GM18907 (cell line): Measurements from ENCODE around the gene RALGPS1.

Experiments used
- ATAC-seq: cut with Tn5 transposase; IDR thresholded peaks from one replicate; pipeline ENCODE4 v1.9.1; 2021; ENCODE audit warnings: mild to moderate bottlenecking, moderate library complexity; ENCODE audit not compliant: unreplicated experiment

The RALGPS1 gene

DNA sequence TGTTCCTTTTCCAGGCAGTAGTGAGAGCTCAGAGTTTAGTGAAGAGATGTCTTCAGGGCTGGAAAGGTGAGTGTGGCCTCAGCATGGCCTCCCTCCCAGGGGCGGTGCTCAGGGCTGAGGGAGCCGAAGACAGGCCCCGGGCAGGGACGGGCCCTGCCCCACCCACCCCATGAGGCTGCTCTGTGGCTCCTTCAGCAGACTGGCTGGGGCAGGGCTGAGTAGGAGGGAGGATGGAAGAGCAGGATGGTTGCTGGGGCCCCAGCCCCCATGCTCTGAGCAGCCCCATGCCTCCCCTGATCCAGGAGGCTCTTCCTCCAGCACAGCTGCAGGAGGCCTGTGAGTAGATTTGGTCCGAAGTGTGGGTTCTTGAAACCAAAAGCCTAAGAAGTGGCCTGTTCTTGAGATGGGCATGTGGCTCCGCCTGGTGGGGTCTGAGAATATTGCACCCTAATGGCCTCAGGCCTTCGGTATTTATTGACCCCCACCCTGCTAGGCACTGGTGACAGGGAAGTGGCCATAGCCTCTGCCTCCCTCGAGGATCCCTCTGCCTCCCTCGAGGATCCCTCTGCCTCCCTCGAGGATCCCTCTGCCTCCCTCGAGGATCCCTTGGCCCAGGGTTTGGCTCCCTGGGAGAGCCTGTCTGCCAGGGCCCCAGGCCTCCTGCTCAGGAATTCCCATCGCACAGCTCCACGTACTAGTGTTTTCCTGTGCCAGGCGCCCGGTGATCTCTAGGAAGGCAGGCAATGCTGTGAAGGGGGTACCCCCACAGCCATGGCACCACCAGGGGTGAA, 284.6 kb downstream of the RALGPS1 start:
- ATAC-seq: no peak

DNA sequence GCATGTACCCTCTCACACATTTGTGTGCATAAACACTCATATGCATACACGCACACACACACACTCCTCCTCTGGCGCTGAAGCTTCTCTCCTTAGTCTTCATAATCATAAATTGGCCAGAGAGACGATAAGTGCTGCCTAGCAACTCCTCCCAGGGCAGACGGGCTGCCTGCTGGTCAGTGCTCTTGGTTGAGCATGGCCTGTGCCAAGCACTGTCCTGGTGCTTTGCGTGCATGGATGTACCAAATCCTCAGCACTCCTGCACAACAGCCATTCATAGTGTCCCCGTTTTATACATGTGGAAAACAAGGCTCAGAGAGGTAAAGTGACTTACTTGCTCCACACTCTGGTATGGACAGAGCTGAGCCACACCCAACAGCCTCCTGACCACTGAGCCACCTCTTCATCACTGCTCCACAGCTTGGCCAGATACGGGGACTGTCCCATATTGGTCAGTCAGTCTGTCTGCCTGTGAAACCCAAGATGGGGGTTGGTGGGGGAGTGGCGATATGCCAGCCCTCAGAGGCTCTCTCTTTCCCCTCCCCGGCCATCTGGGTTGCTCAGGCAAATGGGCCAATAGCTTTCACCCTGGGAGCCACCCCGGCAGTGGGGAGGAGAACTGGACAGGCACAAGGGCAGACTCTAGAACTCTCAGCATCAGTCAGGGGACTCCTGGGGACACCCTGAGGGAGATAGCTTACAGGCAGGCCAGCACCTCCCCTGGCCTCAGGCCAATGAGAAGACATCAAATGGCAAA, 285.7 kb downstream of the RALGPS1 start:
- no peak for ATAC-seq

- ATAC-seq: no peak
Measured at GRCh38 chr9:127201071-127201541, 286.5 kb downstream of the RALGPS1 start.

DNA sequence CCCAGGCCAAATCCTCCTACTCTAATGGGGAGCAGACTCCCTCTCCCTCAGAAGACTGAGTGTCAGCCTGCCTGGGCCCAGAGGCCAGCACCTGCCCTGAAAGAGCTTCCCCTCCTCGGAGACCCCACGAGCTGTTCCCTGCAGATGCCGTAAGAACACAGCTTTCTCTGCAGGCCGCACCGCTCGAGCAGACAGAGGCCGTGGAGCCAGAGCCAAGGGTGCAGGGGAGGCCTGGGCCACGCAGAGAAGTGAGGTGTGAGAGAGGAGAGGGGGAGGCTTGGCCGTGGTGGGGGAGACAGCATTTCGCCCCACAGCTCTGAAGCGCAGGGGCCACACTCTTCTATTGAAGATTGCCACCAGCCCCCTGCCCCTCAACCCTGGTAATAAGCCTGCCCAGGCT, 287.1 kb downstream of the RALGPS1 start:
- no peak for ATAC-seq

DNA sequence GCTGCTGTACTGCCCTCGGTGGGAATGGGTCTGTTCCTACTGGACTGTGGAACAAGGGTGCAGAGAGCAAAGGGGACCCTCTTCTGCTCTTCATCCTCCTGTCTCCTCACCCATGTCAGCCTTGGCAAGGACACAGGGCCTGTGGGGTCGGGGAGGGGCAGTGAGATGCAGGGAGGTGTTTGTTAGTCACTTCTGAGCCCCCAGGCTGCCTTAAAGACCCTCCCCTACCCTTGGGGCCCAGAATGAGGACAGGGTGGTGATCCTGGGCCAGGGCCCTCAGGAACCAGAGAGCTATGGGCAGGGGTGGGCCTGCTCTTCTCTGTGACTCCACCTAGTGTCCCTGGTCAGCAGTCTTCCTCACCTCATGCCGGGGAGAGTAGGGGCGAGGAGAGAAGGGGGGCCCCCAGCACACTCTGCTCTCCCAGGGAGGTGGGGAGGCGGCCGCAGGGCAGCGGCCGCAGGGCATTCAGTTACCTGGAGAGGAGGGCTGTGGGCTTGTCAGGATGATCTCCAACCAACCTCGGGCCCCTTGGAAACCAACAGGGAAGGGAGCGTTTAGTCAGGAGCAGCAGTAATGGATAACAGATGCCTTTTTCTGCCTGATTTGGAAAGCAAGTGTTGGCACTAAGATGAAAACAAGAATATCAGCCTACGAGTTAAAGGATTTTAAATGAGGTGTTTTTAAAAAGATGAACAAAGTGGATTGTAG, 288.0 kb downstream of the RALGPS1 start:
- ATAC-seq: no peak

DNA sequence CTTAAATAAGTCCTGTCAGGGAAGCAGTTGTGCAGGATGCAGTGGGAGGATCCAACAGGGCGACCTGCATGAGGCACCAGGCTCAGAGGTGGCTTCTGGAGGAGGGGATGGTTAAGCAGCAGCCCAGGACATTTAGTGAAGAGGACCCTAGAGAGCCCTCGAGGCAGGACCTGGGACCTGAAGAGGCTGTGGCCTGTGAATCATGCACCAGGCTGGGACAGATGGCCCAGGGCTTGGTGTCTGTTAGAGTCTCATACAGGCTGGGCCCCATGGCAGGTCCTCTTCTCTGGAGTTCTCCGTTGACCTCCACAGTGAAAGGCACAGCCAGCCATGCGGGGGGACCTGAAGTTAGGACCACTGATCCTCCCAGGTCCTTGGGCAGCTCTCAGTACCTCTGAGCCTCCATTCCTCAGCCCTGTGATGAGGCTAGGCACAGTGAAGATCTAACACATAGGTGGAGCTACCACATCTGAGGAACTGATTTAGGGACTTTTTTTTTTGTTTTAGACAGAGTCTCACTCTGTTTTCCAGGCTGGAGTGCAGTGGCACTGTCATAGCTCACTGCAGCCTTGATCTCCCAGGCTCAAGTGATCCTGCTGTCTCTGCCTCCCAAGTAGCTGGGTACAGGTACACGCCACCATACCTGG, 289.2 kb downstream of the RALGPS1 start:
- no peak for ATAC-seq

DNA sequence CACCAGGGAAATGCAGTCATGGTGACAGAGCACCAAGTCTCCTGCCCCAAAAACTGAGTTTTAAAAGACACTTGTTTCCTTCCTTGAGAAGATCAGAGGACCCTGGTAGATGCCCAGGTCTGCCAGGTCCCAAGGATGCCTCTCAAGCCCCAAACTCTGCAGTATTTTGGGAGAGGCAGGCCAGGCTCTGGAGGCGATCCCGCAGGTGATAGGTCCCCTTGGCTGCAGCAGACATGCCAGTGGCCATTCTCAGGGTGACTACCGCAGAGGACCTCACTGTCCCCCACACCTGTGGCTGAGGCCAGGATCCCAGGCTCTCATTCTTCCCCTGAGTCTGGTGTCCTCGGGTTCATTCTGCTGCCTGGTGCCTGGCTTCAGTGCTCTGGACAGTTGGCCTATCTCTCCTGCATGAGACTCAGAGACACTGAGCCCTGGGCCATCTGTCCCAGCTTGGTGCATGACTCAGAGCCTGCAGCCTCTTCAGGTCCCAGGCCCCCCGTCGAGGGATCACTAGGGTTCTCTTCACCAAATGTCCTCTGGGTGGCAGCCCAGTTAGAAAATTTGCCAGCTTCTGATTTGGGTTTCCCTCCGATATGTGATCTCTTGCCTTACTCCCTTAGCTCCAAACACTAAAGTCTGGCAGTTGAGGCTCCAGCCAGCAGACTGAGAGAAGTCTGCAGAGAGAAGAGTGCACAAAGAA, 290.3 kb downstream of the RALGPS1 start:
- ATAC-seq: no peak

DNA sequence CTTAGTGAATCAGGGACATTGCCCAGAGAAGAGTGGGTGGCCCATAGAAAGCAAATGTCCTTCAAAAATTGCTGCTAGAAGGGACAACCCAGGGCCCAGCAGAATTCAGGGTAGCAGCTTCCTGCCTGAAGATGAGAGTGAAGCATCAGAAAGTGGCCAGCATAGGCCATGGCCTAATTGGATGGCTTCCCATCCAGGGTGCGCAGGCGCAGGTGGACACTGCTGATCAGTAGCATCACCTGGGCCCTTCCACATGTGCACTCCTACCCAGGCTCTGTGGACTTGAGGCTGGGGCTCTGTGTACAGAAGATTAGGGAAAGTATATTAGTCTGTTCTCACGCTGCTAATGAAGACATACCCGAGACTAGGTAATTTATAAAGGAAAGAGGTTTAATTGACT, 291.4 kb downstream of the RALGPS1 start:
- ATAC-seq: no peak

- no peak for ATAC-seq
Measured at GRCh38 chr9:127206666-127207065, 292.1 kb downstream of the RALGPS1 start.

DNA sequence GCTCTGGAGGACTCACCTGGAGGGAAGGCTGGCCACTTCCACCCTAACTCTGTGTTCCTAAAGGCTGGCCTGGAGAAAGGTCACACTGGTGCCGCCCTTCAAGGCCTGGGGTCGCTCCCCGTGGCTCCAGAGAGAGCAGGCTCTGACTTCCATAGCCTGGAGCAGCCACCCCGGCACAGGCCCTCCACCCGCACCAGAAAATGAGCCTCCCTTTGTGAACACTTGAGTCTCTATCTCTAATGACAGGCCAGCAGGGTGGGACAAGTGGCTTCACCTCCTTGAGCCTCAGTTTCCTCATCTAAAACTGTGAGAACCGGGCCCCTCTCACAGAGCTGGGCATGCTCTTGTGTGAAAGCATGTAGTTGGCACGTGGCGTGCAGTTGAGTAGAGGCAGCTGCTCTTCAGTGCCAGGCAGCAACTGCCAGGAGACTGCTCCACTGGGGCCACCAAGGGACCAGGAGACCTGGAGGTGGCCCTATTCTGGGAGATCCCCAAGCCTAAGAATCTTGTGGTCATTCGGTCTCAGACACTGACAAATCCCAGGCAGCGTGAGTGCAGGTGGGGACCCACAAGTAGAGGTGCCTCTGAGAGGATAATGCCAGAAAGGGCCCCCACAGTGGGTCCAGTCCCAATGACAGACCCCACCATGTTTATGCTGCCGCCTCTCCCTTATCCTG, 293.3 kb downstream of the RALGPS1 start:
- no peak for ATAC-seq

GRCh38 chr9:127208416-127208815, 293.8 kb downstream of the RALGPS1 start:
- ATAC-seq: no peak

DNA sequence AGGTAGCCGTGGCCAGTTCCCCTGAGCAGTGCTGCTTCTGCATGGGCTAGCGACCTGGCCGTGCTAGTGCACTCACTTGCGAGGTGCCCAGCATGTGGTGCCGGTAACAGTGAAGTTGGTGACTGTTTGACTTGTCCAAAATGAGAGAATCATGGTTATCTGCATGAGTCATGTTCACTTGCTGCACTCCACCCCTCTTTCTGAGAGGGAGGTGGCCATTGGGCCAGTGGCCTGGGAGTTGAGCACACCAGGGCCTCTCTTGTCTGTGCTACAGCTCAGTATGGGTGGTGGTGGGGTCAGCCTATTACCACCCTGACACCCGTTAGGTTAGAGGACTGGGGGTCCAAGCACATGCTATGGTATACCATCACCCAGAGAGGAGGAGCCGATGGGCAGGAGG, 294.6 kb downstream of the RALGPS1 start:
- no peak for ATAC-seq

DNA sequence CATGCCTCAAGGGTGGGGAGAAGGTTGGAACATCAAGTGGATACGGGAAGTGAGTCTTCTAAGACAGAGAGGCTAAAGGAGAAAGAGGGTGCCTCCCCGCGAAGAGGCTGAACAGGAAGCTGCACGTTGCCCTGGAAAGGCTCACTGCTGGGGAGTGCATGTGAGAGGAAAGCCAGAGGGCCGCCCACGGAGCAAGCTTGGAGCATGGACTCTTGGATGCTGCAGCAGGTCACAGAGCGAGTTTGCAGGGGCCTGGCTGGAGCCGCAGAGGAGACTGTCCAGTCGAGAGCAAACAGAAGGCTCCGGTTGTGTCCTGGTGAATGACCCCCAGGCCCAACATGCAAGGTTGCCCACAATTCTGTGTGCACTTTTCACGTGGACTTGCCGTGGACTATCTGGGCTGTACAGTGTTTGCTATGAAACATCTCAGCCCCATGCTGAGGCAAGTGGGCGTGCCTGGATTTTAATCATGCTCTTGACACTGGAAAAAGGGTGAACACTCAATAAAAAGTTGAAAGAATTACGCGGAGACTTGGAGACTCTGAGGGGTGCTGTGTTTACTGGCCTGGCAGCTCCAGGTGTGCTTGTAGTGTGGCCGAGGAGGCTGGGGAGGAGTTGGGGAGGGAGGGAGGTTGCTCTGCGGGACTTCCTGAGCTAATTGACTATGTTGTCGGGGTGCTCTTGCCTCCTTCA, 295.5 kb downstream of the RALGPS1 start:
- ATAC-seq: no peak

- no peak for ATAC-seq
Measured at GRCh38 chr9:127210851-127211730, 296.5 kb downstream of the RALGPS1 start.

GRCh38 chr9:127211983-127212382, 297.4 kb downstream of the RALGPS1 start:
- ATAC-seq: no peak

GRCh38 chr9:127212453-127212852, 297.9 kb downstream of the RALGPS1 start:
- ATAC-seq: no peak

DNA sequence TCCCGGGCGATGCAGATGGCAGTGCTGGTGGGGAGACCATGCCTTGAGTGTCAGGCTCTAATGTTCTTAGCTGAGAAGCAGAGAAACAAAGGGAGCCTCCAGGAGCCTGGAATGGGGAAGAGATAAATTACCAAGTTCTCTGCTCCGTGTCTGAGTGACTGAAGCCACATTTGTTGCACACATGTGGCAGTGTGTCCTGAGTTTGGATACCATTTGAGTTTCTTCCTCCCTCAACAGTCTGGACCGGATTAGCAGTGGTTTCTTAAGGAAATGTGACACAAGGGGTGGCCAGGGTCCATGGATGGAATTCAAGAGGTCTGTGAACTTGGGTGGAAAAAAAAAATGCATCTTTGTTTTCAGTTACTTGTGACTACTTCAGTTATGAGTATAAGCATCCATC, 299.3 kb downstream of the RALGPS1 start:
- ATAC-seq: no peak
